Measurements from ENCODE around the gene CCNQ. TPM values are rescaled to one million over a fixed set of nuclear protein-coding genes. Genes with fewer than 3 reads are reported as not detected.

The CCNQ gene
- total RNA-seq, 1 experiment from 2014 or later, result 30.4 TPM

DNA sequence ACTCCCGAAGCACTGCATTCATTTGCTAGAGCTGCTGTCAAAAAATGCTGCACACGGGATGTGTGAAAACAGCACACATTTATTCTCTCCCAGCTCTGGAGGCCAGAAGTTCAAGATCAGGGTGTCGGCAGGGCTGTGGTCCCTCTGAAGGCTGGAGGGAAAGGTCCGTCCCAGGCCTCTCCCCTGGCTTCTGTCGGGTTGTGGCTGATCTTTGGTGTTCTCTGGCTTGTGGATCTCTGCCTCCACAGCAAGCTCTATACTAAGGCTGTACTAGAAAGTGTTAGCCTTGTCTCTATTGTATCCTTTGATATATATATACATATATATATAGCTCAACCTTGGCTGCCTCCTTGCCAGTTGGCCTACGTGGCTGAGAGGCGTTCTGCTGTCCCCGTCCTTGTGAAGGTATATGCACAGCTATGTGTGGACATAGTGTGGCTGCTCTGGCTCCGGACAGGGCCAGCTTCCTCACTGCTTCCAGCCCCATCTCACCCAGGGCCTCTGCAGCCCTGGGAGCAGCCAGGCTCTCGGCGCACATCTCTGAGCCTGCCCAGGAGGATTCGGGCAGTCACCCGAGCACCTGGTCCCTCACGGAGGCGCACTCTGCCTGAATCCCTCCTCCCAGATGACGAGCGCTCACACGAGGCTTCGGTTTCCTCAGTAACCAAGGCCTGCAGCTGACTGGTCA, 33.1 kb upstream of the CCNQ start:
- Histone ChIP-seq H3K4me3 (ENCODE audit: insufficient read depth, low read depth, low read length) (no peak overlapping the region), H3K27me3 (ENCODE audit: control insufficient read depth, insufficient read depth, low read length) (no peaks in the 10 kb centered on the region), H3K36me3 (replicated peaks; ENCODE audit: control insufficient read depth, insufficient read depth, low read length) (no peaks in the 10 kb centered on the region)
- DNase-seq, result peak; percentile 53

DNA sequence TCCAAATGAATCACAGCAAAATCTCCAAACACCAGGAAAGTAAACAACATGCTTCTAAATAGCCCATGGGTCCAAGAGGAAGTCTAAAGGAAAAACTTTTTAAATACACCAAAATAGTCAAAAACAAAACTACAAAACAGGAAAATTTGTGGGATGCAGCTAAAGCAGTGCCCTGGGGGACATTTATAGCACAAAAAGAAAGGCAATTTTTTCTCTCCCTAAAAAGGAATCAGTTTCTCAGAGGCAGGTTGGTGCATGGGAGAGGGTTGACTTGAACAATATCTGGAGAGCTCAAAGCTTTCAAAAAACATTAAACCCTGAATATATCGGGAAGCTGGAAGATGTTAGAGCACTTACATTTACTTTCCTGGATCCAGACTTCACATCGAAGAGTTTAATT, 32.4 kb upstream of the CCNQ start:
- no peak overlapping the region for H3K4me3 ChIP-seq (ENCODE audit: insufficient read depth, low read depth, low read length)
- DNase-seq, result no peak
- H3K36me3 ChIP-seq (replicated peaks; ENCODE audit: control insufficient read depth, insufficient read depth, low read length), result no peaks in the 10 kb centered on the region
- no peaks in the 10 kb centered on the region for H3K27me3 ChIP-seq (ENCODE audit: control insufficient read depth, insufficient read depth, low read length)

DNA sequence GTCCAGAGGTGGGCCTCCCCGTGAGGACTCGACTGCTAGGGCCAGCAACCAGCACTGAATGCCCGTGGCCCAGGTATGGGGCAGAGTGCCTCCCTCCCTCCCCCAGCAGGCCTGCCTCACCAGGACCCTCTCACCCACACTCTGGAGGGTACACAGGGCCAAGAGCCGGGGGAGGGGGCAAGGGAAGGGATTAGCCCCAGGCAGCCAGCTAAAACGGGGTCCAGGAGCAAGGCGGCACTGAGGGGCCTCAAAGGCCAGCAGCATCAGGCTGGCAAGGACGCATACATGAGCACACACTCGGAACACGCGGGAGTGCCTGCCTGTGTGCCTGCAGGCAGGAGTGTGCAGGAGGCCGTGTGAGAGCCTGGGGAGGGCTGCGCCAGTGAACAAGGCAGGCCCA, 29.7 kb upstream of the CCNQ start:
- peak; percentile 33 for DNase-seq
- Histone ChIP-seq H3K4me3 (ENCODE audit: insufficient read depth, low read depth, low read length) (no peak overlapping the region), H3K36me3 (replicated peaks; ENCODE audit: control insufficient read depth, insufficient read depth, low read length) (no peaks in the 10 kb centered on the region), H3K27me3 (ENCODE audit: control insufficient read depth, insufficient read depth, low read length) (no peaks in the 10 kb centered on the region)

DNA sequence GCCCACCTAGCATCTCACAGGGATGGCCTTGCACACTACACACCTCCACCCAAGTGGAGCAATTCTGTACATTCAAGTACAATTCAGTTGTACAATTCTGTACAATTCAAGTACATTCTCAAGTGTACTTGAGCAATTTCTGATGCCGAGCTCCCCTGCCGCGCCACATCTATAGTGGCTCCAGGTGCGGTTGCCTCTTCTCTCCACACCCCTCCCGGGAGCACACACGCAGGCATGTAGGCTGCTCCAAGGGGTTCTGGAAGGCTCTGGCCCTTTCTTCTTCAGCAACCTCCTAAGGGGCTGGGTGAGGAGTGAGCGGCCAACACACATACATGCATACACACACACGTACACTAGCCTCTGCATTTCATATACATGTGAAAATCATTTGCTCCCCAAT, 29.2 kb upstream of the CCNQ start:
- Histone ChIP-seq H3K4me3 (ENCODE audit: insufficient read depth, low read depth, low read length) (no peak overlapping the region), H3K36me3 (replicated peaks; ENCODE audit: control insufficient read depth, insufficient read depth, low read length) (no peaks in the 10 kb centered on the region), H3K27me3 (ENCODE audit: control insufficient read depth, insufficient read depth, low read length) (no peaks in the 10 kb centered on the region)
- DNase-seq, result peak; percentile 29

DNA sequence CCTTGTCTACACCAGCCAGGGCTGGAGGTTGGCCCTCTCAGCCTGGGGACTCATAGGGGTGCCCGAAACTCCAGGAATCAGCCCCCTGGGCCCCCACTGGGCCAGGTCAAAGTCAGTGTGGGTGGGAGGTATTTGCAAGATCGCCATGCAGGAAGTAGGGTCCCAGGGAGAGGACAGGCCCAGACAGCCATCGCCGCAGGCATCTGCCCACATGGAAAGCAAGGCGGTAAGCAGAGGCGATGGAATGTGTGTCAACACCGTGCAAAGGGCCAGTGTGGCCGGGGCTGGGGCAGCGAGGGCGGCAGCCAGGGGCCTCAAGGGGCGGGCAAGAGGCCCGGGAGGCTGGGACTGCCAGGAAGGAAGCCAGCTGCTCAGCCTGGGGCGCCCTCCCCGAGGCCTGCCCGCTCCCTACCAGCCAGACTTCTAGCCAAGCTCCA, 28.8 kb upstream of the CCNQ start:
- H3K4me3 ChIP-seq (ENCODE audit: insufficient read depth, low read depth, low read length), result no peak overlapping the region
- no peaks in the 10 kb centered on the region for H3K36me3 ChIP-seq (replicated peaks; ENCODE audit: control insufficient read depth, insufficient read depth, low read length)
- H3K27me3 ChIP-seq (ENCODE audit: control insufficient read depth, insufficient read depth, low read length), result no peaks in the 10 kb centered on the region
- peak; percentile 39 for DNase-seq

DNA sequence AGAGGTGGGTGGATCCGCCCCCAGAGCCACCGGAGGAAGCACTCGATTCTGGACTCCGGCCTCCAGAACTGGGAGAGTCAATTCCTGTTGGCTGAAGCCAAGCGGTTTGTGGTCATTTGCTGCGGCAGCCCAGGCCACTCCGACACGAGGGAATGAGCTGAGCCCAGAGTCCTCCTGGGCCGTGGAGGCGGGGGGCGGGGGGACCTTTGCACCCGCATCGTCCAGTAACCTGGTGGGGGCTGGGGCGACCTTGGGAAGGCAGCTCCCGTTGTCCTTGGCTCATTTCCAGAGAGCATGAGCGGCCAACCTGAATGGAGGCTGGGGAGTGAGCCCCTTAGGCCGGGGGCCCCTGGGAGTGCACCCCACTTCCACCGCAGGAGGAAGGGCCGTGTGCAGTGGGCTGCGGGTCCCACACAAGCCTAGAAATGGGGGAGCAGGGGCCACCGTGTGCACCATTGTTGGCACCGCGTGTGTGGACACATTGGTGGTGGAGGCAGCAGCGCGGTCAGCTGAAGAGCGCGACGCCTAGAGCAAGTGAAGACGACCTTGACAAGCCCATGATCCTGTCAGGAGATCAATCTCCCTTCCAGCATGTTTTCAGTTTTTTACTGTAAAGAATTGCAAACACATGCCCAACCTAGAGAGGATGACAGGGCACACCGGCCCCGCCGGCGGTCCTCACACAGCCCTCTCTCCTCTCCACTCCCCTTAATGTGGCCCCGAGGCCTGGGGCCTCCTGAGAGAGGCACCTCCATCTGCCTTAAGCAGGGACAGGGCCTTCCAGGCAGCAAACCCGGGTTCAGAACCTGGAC, 28.1 kb upstream of the CCNQ start:
- no peaks in the 10 kb centered on the region for H3K36me3 ChIP-seq (replicated peaks; ENCODE audit: control insufficient read depth, insufficient read depth, low read length)
- H3K27me3 ChIP-seq (ENCODE audit: control insufficient read depth, insufficient read depth, low read length), result no peaks in the 10 kb centered on the region
- no peak overlapping the region for H3K4me3 ChIP-seq (ENCODE audit: insufficient read depth, low read depth, low read length)
- DNase-seq, result peak; percentile 26

DNA sequence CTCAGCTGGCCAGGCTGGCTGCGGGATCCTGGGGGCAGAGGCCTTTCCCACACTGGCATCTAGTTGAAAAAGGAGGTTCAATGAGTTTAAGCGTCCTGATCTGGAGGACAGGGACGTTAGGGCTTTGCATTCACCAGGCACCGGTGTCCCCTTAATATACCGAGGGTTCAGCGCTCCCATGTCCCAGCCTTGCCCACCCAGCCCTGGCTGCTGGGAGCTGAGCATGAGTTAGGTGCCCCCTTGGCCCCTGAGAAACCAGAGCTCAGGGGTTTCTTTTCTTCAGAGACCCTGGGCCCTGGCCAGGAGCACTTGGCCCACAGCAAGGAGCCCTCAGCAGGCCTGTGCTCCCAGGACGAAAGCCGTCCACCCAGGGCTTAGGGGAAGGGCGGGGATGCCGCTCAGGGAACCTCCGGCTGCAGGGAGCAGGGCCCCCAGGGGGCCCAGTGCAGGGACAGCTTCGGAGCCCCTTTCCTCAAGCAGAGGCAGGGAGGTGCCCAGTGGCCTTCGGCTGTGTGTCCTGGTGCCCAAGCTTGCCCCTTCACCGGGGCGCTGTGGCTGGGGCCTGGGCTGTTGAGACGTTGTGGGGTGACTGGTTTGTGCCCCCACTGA, 27.2 kb upstream of the CCNQ start:
- H3K4me3 ChIP-seq (ENCODE audit: insufficient read depth, low read depth, low read length), result no peak overlapping the region
- DNase-seq, result peak; percentile 24
- H3K36me3 ChIP-seq (replicated peaks; ENCODE audit: control insufficient read depth, insufficient read depth, low read length), result no peaks in the 10 kb centered on the region
- no peaks in the 10 kb centered on the region for H3K27me3 ChIP-seq (ENCODE audit: control insufficient read depth, insufficient read depth, low read length)

DNA sequence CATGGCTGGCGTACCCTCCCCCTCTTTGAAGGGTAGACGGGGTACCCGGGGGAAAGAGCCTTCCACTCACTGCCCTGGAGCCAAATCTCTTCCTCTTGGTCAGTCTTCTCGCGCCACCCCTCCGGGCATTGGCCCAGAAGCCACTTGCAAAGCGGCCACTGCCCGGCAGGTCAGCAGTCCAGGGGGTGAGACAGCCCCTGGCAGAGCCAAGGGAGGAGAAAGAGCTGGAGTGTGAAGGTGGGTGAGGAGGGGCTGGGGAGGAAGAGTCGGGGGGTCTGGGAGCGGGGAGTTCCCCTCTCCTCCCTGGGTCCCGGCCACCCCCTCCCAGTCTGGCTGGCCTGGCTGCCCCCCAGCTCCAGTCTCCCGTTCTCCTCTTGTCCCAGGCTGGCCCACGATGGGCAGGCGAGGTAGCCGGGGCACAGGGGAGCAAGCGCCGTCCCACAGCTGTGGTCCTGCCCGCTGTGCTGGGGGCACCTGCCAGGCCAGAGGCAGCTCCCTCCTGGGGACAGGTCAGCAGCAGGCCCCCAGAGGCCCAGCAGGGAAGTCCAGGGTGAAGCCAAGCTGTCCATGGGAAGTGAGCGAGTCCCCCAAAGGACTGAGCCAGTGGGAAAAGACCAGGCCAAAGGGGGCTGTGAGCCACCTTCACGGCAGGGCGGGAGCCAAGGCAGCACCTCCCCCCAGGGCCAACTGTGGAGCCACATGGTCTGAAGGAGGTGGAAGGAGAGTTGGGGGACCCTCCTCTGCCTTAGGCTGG, 26.5 kb upstream of the CCNQ start:
- H3K4me3 ChIP-seq (ENCODE audit: insufficient read depth, low read depth, low read length), result no peak overlapping the region
- peak; percentile 32 for DNase-seq
- H3K36me3 ChIP-seq (replicated peaks; ENCODE audit: control insufficient read depth, insufficient read depth, low read length), result no peaks in the 10 kb centered on the region
- no peaks in the 10 kb centered on the region for H3K27me3 ChIP-seq (ENCODE audit: control insufficient read depth, insufficient read depth, low read length)

DNA sequence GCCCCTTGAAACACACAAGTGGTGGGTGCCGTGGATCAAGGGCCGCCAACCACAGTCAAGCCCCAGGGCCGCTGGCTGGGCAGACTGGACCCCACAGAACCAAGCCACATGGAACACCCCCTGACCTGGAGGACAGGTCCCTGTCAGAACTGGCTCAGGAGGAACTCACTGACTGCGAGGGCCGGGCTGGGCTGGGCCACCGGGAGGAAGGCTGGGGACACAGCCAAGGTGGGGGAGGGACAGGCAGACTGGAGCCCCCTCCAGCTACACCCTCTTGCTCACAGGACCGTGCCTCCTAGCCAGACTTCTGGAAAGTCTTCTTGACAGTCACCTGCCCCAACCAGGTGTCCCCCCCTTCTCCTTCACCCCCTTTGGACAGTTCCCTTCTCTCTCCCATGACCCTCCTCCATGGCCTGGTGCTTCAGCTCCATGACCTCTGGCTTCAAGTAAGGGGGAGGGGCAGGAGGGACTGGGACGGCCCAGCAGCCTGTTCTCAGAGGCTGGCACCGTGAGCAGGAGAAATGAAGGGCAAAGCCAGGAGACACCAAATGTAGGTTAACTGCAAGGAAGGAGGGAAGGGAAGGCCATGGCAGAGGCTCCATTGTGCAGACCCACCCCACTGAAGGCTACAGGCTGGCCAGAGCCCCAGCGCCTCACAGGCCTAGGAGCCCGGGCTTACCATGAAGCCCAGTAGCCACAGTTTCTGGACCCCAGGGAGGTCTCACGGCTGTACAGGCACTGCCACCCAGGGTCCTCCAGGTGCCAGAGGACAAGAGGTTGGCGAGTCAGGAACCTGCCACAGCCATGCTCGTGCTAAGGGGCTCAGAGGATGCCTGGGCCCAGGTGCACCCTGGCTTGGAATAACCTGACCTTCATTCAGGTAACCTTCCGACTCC, 25.5 kb upstream of the CCNQ start:
- H3K4me3 ChIP-seq (ENCODE audit: insufficient read depth, low read depth, low read length), result no peak overlapping the region
- no peak for DNase-seq
- no peaks in the 10 kb centered on the region for H3K27me3 ChIP-seq (ENCODE audit: control insufficient read depth, insufficient read depth, low read length)
- H3K36me3 ChIP-seq (replicated peaks; ENCODE audit: control insufficient read depth, insufficient read depth, low read length), result no peaks in the 10 kb centered on the region

DNA sequence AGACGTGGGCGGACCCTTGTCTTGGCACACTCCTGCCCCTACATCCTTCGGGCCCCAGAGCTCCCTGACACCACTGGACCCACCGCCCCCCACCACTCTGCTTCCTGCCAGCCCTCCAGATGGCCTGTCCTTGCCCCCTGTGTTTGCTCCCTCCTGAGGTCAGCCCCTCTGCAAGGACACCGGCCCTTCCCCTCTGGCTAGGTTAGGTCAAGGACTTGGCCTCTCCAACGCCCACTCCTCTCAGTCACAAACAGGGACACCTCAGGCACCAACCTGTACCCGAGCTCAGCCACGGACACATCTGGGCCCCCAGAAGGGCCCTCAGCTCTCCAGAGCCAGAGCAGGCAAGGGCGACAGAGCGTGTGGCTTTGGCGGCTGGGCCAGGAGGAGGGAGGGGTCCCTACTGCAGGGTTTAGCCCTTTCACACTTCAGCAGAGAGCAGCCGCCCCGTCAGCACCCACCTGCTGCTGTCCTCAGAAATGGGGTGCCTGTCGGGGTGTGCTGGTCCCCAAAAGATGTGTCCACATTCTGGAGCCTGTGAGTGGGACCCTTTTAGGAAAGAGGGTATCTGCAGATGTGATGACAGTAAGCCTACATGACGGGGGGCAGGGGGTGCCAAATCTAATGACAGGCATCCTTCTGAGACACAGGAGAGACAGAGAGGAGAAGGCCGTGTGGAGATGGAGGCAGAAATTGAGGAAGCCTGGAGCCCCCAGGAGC, 24.5 kb upstream of the CCNQ start:
- Histone ChIP-seq H3K4me3 (ENCODE audit: insufficient read depth, low read depth, low read length) (no peak overlapping the region), H3K36me3 (replicated peaks; ENCODE audit: control insufficient read depth, insufficient read depth, low read length) (no peaks in the 10 kb centered on the region)

DNA sequence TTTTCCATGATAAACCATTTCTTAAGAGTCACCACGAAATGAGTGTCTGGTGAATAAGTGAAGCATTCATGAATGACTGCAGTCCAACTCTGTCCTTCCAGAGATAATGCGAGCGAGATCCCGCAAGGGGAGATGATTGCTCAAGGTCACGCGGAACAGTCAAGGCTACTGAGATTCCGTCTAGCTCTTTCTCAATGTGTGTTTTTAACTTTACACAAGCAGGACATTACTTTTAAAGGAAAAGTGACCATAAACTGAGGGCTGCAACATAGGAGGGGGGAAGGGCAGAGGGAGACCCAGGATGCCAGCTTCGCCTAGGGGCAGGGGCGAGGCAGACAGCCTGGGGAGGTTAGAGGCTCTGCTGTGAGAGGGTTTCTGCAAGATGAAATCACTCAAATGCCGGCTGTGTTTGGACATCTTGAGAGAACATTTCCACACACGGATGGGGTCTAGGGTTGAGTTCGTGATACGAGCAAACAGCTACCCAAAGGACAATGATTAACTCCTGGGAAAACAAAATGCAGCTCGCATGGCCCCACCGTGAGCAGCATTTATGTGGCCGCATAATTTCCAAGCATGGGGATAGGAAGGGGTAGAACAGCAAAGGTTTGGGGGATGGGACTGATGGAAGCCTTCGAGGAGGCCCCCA, 23.8 kb upstream of the CCNQ start:
- Histone ChIP-seq H3K36me3 (replicated peaks; ENCODE audit: control insufficient read depth, insufficient read depth, low read length) (no peaks in the 10 kb centered on the region), H3K4me3 (ENCODE audit: insufficient read depth, low read depth, low read length) (no peak overlapping the region), H3K27me3 (ENCODE audit: control insufficient read depth, insufficient read depth, low read length) (no peaks in the 10 kb centered on the region)
- no peak for DNase-seq

More for the DNA sequence above, 24.5 kb upstream of the CCNQ start:
- no peaks in the 10 kb centered on the region for H3K27me3 ChIP-seq (ENCODE audit: control insufficient read depth, insufficient read depth, low read length)
- DNase-seq, result peak; percentile 31

DNA sequence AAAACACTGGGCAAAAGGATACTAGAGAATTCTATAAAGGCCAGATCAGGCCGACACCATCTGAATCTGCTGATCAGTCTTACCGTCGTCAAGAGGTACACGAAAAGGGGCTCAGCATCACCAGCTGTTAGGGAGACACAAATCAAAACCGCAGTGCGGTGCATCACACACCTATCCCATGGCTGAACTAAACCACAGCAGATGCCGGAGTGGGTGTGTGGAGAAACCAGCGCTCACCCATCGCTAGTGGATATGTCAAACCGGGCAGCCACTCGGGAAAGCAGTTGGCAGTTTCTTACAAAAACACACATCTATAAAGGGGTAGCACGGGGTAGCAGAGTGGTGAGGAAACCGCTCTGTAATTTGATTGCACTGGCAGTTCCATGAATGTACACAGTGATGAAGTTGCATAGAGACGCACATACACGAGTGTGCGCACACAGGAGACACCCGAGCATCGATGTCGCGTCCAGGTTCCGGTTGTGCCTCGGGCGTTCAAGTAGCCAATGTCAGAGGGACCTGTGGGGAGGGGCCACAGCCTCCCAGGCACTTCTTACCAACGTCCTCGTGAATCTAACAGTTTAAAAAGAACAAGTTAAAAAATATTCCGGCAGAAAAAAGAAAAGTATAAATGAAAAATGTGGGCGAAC, 23.1 kb upstream of the CCNQ start:
- DNase-seq, result no peak
- H3K27me3 ChIP-seq (ENCODE audit: control insufficient read depth, insufficient read depth, low read length), result peaks cover 3% of the 10 kb centered on the region; the same call in 1 of the 2 replicates
- H3K36me3 ChIP-seq (replicated peaks; ENCODE audit: control insufficient read depth, insufficient read depth, low read length), result no peaks in the 10 kb centered on the region
- H3K4me3 ChIP-seq (ENCODE audit: insufficient read depth, low read depth, low read length), result no peak overlapping the region
